ENCODE results near the gene GNA12.

The GNA12 gene

GRCh38 chr7:2869981-2870380 is 25.9 kb upstream of the GNA12 start:
- TF ChIP-seq TAF1 (IDR thresholded peaks at IDR 0.05; ENCODE audit: borderline replicate concordance, insufficient read depth, low read length) (no peak), FOXP2 (optimal IDR thresholded peaks at IDR 0.05; ENCODE audit: borderline replicate concordance, extremely low read depth, extremely low read length, insufficient read depth) (no peak), REST (IDR thresholded peaks at IDR 0.05; ENCODE audit: insufficient read depth in 1 of 2, low read depth in 2 of 2, low read length in 2 of 2) (no peak), POLR2AphosphoS5 (IDR thresholded peaks at IDR 0.05; ENCODE audit: low read depth, low read length) (no peak), SIN3A (IDR thresholded peaks at IDR 0.05; ENCODE audit: borderline replicate concordance, insufficient read depth, low read length) (no peak)

- no peak for TF ChIP-seq POLR2AphosphoS5 (IDR thresholded peaks at IDR 0.05; ENCODE audit: low read depth, low read length)
- TF ChIP-seq REST (IDR thresholded peaks at IDR 0.05; ENCODE audit: insufficient read depth in 1 of 2, low read depth in 2 of 2, low read length in 2 of 2), result no peak
- no peak for TF ChIP-seq SIN3A (IDR thresholded peaks at IDR 0.05; ENCODE audit: borderline replicate concordance, insufficient read depth, low read length)
- TF ChIP-seq TAF1 (IDR thresholded peaks at IDR 0.05; ENCODE audit: borderline replicate concordance, insufficient read depth, low read length), result no peak
- no peak for TF ChIP-seq FOXP2 (optimal IDR thresholded peaks at IDR 0.05; ENCODE audit: borderline replicate concordance, extremely low read depth, extremely low read length, insufficient read depth)
Measured at GRCh38 chr7:2866601-2867000, 22.5 kb upstream of the GNA12 start.

DNA sequence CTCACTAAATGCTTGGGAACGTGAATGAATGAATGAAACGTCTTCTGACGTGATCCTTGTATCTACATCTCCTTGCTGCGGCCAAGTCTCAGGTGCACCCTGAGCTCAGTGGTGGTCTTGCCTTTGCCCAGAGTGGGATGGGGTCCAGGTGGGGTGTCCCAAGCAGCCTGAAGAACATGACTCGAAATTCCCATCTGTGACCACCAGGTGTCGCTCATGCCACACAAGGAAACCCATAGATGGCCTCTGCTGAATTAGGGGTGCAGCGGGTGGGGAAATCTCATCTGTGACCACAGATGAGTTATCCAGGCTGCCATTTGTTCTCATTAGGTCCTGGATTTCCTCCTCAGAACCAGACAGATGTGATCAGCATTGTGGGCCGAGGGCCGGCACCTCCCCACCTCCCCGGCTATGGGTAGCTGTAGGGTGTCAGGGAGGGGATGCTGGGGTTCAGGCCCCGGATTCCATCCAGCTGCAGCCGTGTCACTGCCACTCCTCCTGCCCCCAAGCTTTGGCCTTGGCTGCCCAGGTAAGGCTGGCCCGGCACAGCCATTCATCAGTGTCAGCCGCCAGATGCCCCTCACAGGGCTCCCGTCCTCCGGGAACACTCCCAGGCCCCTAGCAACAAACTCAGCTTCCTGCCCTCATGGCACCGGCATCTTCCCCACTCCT is 21.0 kb upstream of the GNA12 start:
- TF ChIP-seq POLR2AphosphoS5 (IDR thresholded peaks at IDR 0.05; ENCODE audit: low read depth, low read length) (no peak), TAF1 (IDR thresholded peaks at IDR 0.05; ENCODE audit: borderline replicate concordance, insufficient read depth, low read length) (peak; percentile 30; the same call in 1 of the 2 replicates), SIN3A (IDR thresholded peaks at IDR 0.05; ENCODE audit: borderline replicate concordance, insufficient read depth, low read length) (no peak), FOXP2 (optimal IDR thresholded peaks at IDR 0.05; ENCODE audit: borderline replicate concordance, extremely low read depth, extremely low read length, insufficient read depth) (peak; percentile 28), REST (IDR thresholded peaks at IDR 0.05; ENCODE audit: insufficient read depth in 1 of 2, low read depth in 2 of 2, low read length in 2 of 2) (no peak)

DNA sequence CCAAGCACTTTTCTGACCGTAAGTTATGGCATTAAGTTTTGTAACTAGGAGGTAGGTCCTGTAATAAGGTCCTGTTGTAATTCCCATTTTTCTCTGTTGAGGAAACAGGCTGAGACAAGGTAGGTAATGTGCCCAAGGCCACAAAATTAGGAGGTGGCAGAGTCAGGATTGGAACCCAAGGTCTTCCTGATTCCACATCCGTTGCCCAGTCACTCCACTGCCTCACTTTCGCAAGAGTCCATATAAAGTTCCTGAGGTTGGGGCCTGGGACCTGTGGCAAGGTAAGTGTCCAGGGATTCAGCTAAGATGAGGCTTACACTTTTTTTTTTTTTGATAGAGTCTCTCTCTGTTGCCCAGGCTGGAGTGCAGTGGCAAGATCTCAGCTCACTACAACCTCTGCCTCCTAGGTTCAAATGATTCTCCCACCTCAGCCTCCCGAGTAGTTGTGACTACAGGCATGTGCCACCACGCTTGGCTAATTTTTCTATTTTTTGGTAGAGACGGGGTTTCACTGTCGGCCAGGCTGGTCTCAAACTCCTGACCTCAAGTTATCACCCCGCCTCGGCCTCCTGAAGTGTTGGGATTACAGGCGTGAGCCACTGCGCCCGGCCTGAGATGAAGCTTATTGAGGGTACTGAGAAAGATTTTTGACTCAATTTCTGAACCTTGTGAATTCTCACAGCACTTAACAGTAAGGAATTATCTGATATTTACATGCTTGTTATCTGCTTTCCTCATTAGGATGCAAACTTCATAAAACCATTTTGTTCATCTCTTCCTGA is 20.3 kb upstream of the GNA12 start:
- TF ChIP-seq REST (IDR thresholded peaks at IDR 0.05; ENCODE audit: insufficient read depth in 1 of 2, low read depth in 2 of 2, low read length in 2 of 2), result no peak

Data from PFSK-1 (cell line).